G401 (cell line): ENCODE measurements around the gene PTPN1. TPM values are rescaled to one million over a fixed set of nuclear protein-coding genes. Genes with fewer than 3 reads are reported as not detected.
A peak's percentile ranks its signal among the peaks of the same experiment; 100 is the strongest.
"Not testable (repeated sequence)": the region's sequence is repeated elsewhere in the genome, so short reads cannot be mapped to it uniquely, and the experiment has no call there.

Source experiments
- DNase-seq: peaks from one replicate; pipeline ENCODE4 v3.0.0-alpha.2; 2015; ENCODE audit warnings: low spot score
- in situ Hi-C: cut with HindIII; loops from 2 replicates; pipeline ENCODE4 v1.10.0; 2016; ENCODE audit warnings: low sequenced_read_pairs, mixed read lengths
- total RNA-seq: library from RNA; depleted of rRNA; stranded (reverse); fragments of >200 nt; shearing (Covaris generic); gene quantifications from 2 replicates; pipeline ENCODE4 v1.2.3, GENCODE V29; 2014

PTPN1 gene
- total RNA-seq, 1 experiment from 2014 or later: 46.5 TPM

GRCh38 chr20:50615407-50615806 is 105.2 kb downstream of the PTPN1 start:
- DNase-seq: no peak
- in situ Hi-C loops: no loop called here

DNA sequence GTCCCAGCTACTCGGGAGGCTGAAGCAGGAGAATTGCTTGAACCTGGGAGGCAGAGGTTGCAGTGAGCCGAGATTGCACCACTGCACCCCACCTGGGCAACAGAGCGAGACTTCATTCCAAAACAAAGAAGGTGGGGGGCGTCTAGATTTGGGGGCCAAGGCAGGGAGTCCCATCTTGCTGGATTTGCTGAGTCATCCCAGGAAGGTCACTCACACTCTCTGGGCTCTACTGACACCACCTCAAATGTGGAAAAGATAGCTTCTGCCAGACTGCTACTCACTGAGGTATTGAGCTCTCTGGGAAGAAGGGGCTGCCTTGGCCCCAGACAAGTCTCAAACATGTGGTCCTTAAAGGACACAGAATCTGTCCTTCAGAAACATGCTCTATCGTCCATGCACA is 106.8 kb downstream of the PTPN1 start:
- in situ Hi-C loops: no loop called here
- DNase-seq: no peak

DNA sequence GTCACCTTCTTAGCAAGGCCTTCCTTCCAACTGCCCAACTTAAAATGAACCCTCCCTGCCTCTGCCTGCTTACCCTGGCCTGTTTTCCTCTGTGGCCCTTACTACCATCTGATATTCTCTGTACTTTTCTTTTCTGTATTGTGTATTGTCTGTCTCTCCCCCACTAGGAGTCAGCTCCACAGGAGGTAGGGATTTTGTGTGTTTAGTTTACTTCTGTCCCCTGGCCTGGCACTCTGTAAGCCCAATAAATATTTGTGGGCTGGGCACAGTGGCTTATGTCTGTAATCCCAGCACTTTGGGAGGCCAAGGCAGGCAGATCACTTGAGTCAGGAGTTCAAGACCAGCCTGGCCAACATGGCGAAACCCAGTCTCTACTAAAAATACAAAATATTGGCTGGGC is 108.4 kb downstream of the PTPN1 start:
- in situ Hi-C loops: no loop called here
- DNase-seq: no peak

GRCh38 chr20:50620459-50620858 is 110.3 kb downstream of the PTPN1 start:
- in situ Hi-C loops, DNase-seq: not testable (repeated sequence)

- in situ Hi-C loops: no loop called here
- DNase-seq: no peak
Measured at GRCh38 chr20:50621068-50621665, 111.0 kb downstream of the PTPN1 start.

DNA sequence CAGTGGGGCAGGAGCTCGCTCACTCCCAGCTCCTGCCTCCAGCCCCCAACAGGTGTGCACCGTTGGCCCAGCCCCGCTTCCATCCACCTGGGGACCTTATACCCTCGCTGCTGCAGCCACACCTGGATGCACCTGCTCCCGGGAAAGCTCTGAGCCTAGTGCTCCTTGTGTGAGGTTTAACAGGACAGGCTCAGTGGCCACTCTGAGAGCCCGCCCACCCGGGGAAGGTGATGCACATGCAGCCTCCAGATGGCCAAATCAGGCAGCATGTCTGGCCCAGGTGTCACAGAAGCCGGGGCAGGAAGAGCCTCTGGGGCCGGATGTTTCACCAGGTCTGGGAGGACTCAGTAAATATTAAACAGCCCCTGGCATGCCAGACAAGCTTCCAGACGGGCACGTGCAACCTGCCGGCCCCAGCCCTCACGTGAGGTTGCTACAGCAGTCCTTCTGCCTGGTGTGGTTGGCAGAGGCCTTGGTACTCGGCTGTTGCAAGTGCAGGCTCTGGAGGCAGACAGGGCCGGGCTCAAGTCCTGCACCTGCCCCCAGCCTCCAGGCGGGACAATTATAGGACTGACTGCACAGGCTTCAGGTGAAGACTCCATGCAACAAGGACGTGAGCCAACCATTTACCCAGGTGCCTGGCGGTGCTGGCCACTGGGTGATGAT is 114.3 kb downstream of the PTPN1 start:
- DNase-seq: peak; percentile 46
- in situ Hi-C loops: no loop called here

GRCh38 chr20:50625986-50626677 is 115.9 kb downstream of the PTPN1 start:
- in situ Hi-C loops: no loop called here
- no peak for DNase-seq

- no peak for DNase-seq
- in situ Hi-C loops: no loop called here
Measured at GRCh38 chr20:50627747-50628146, 117.6 kb downstream of the PTPN1 start.

- in situ Hi-C loops: no loop called here
- DNase-seq: no peak
Measured at GRCh38 chr20:50628332-50628731, 118.1 kb downstream of the PTPN1 start.

- in situ Hi-C loops: no loop called here
- no peak for DNase-seq
Measured at GRCh38 chr20:50628853-50629669, 118.9 kb downstream of the PTPN1 start.

GRCh38 chr20:50629670-50630045 is 119.5 kb downstream of the PTPN1 start:
- DNase-seq: no peak
- in situ Hi-C loops: no loop called here

DNA sequence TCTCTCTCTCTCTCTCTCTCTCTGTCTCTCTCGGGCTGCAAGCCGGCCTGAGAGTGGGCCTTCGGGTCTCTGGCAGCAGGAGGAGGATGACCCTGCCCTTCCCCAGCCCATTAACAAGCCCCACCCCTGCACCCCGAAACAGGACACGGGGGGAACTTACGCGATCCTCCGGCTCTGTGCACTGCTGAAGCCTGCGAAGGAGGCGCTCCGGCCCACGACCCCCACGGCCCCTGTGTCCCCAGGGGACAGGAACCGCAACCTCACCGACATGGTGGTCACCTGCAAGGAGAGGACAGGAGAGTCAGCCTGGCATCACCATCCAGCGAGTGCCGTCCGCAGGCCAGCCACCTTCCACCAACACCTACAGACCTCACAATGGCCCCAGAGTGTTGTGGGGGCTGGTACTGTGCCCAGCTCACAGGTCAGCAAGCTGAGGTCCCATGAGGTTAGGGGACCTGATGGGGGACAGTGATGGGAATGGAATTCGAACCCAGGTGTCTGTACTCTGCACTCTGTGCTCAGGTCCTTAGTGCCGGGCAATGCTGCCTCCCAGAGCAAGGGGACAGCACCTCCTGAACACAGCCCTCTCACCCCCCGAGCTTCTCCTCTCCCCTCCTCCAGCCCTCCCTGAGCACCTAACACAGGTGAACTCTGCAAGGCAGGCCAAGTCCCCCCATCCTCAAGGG is 120.5 kb downstream of the PTPN1 start:
- DNase-seq: no peak

DNA sequence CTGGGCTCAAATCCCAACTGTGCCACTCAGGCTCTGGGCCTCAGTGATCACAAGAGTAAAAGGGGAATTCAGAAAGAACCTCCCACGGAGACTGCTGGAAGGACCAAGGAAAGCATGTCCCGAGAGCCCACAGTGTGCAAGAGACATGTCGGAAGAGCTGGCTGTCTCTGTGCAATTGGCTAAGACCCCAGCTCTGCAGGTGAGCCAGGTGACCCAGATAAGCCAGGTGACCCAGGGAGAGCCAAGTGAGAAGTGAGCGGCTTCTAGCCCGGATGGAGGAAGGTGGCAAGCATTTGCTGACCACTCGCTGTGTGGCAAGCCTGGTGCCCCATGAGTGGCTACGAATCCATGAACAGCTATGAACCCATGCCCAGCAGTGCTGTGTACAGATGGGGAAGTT is 122.1 kb downstream of the PTPN1 start:
- in situ Hi-C loops: no loop called here
- DNase-seq: peak; percentile 72

More for the DNA sequence above, 120.5 kb downstream of the PTPN1 start:
- in situ Hi-C loops: no loop called here

GRCh38 chr20:50632701-50633100 is 122.5 kb downstream of the PTPN1 start:
- in situ Hi-C loops: no loop called here

DNA sequence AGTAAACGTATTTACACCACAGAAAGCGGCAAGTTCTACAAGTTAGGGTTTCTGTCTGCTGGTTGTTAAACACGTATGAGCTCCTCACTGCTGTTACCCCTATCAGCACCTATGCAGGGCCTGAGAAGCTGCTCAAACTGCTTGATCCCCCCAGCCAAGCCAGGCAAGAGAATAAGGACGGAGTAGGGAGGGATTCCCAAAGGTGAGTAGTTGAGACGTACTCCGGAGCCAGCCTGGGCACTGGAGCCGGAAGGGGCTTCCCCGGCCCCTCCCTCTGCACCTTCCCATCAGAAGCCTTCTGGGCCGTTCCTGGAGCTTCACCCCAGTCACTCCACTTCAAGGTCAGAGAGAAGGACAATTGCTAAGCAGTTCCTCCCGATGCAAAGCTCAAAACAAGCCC is 123.2 kb downstream of the PTPN1 start:
- in situ Hi-C loops: no loop called here
- no peak for DNase-seq

More at GRCh38 chr20:50632701-50633100, 122.5 kb downstream of the PTPN1 start:
- DNase-seq: no peak

DNA sequence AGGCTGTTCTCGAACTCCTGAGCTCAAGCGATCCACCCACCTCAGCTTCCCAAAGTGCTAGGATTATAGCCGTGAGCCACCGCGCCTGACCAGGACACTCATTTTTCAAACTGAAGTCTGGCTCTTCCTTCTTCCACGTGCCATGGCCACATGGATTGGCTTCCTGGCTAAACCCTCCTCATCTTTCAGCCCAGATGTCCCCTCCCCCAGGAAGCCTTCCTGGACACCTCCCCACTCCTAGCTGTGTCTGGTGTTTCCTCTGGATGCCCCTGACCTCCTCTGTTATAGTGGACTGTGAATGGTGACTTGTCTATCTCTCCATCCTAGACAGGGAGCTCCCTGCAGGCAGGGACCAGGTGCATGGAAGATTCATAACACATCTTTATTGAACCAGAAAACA is 124.0 kb downstream of the PTPN1 start:
- DNase-seq: no peak
- in situ Hi-C loops: no loop called here
